ENCODE measurements around the gene NECAB3.
"Not testable (repeated sequence)": the region's sequence is repeated elsewhere in the genome, so short reads cannot be mapped to it uniquely, and the experiment has no call there.

NECAB3 gene

GRCh38 chr20:33650111-33650752 lies 24.0 kb downstream of the NECAB3 start:
- no peak for DNase-seq (ENCODE audit: low read depth, low spot score)

- DNase-seq (ENCODE audit: low read depth, low spot score) = no peak
Observed at GRCh38 chr20:33649201-33649681, 25.0 kb downstream of the NECAB3 start.

- no peak for DNase-seq (ENCODE audit: low read depth, low spot score)
Observed at GRCh38 chr20:33648396-33649004, 25.7 kb downstream of the NECAB3 start.

GRCh38 chr20:33647603-33648395 lies 26.4 kb downstream of the NECAB3 start:
- DNase-seq (ENCODE audit: low read depth, low spot score) = no peak

- not testable (repeated sequence) for DNase-seq (ENCODE audit: low read depth, low spot score)
Observed at GRCh38 chr20:33646959-33647602, 27.1 kb downstream of the NECAB3 start.

GRCh38 chr20:33646191-33646590 lies 28.0 kb downstream of the NECAB3 start:
- no peak for DNase-seq (ENCODE audit: low read depth, low spot score)

- DNase-seq (ENCODE audit: low read depth, low spot score) = no peak
Observed at GRCh38 chr20:33645396-33645795, 28.8 kb downstream of the NECAB3 start.

- no peak for DNase-seq (ENCODE audit: low read depth, low spot score)
Observed at GRCh38 chr20:33645072-33645358, 29.2 kb downstream of the NECAB3 start.

GRCh38 chr20:33644313-33645071 lies 29.7 kb downstream of the NECAB3 start:
- no peak for DNase-seq (ENCODE audit: low read depth, low spot score)

GRCh38 chr20:33640287-33640686 lies 33.9 kb downstream of the NECAB3 start:
- DNase-seq (ENCODE audit: low read depth, low spot score) = no peak

GRCh38 chr20:33636776-33637175 lies 37.5 kb downstream of the NECAB3 start:
- no peak for DNase-seq (ENCODE audit: low read depth, low spot score)

GRCh38 chr20:33635341-33635740 lies 38.9 kb downstream of the NECAB3 start:
- DNase-seq (ENCODE audit: low read depth, low spot score) = no peak

GRCh38 chr20:33631910-33632309 lies 42.3 kb downstream of the NECAB3 start:
- not testable (repeated sequence) for DNase-seq (ENCODE audit: low read depth, low spot score)

- DNase-seq (ENCODE audit: low read depth, low spot score) = no peak
Observed at GRCh38 chr20:33630507-33630906, 43.7 kb downstream of the NECAB3 start.

GRCh38 chr20:33629979-33630378 lies 44.2 kb downstream of the NECAB3 start:
- no peak for DNase-seq (ENCODE audit: low read depth, low spot score)

- DNase-seq (ENCODE audit: low read depth, low spot score) = no peak
Observed at GRCh38 chr20:33629533-33629932, 44.7 kb downstream of the NECAB3 start.

- DNase-seq (ENCODE audit: low read depth, low spot score) = no peak
Observed at GRCh38 chr20:33627577-33628216, 46.5 kb downstream of the NECAB3 start.

GRCh38 chr20:33626190-33626589 lies 48.0 kb downstream of the NECAB3 start:
- DNase-seq (ENCODE audit: low read depth, low spot score) = no peak

- no peak for DNase-seq (ENCODE audit: low read depth, low spot score)
Observed at GRCh38 chr20:33624399-33624798, 49.8 kb downstream of the NECAB3 start.

GRCh38 chr20:33622705-33623365 lies 51.4 kb downstream of the NECAB3 start:
- no peak for DNase-seq (ENCODE audit: low read depth, low spot score)
